ENCODE measurements around the gene SMIM9. TPM values are rescaled to one million over a fixed set of nuclear protein-coding genes. Genes with fewer than 3 reads are reported as not detected.

SMIM9 gene
- total RNA-seq, 1 experiment from 2014 or later, result not detected

DNA sequence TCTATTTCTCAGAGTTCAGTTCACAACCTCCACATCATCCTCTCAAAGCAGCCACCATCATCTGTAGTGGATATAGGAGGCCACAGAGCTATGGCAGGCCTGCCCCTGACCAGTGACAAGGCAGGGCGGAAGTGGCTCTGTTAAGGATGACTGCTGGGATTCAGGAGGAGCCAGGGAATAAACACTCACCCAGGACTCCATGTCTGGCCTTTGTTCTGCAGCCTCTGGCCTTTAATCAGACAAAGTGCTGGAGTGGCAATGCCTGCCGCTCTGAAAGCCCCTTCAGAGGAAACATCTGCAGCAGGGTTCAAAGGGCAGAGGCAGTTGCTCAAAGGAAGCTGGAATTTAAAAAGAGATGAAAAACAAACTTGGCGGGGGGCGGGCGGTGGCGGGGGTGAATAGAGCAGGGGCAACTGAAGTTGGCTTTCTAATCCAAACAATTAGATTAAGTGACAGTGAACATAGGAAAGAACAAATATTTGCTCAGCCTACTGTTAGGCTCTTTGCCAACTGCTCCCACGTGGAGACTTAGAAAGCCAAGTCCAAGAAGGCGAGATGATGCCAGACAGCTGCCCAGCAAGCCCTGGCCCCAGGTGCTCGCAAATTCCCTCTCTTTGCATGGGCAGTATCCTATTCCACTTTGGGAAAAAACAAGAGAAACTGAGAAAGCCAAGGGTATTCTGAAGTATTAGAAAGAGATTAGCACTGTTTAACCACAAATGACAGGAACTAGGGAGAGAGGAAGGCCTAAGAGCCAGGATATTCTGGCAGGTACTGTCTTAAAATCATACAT is 34.7 kb downstream of the SMIM9 start:
- H3K27me3 ChIP-seq, result no peaks in the 10 kb centered on the region
- DNase-seq, result no peak
- no peaks in the 10 kb centered on the region for H3K9me3 ChIP-seq
- H3K4me3 ChIP-seq, result no peak overlapping the region
- H3K36me3 ChIP-seq, result no peaks in the 10 kb centered on the region

DNA sequence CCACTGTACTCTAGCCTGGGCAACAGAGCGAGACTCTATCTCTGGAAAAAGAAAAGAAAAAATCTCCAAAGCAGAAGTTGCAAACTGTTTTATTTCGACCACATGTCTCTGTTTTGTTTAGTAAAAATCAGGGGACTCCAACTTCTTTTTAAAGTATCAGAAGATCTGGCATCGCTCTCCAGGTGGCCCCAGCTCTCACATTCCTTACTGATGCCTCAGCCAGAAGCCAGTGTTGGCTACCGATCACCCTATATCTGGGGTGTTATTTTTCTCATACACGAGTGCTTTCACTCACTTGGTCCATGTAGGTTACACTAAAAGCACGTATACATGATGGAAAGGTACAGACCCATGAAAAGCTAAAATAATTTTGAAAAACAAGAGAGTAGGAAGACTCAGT is 37.5 kb downstream of the SMIM9 start:
- no peaks in the 10 kb centered on the region for H3K27me3 ChIP-seq
- no peak overlapping the region for H3K4me3 ChIP-seq
- no peak for DNase-seq
- no peaks in the 10 kb centered on the region for H3K9me3 ChIP-seq
- H3K36me3 ChIP-seq, result no peaks in the 10 kb centered on the region

DNA sequence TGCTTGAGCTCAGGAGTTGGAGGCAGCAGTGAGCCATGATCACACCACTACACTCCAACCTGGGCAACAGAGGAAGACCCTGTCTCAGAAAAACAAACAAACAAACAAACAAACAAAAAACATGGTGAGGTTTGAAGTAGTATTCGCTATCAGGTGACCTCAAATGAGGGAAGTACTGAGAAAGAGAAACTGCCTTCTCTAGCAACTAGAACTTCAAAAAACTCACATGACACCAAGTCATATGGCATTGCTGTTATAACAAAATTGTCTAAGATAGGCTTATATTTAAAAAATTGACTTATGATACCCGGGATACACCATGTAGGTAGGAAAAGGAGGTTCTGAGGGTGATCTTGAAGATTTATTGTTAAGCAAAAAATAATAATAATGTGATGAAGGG is 39.4 kb downstream of the SMIM9 start:
- Histone ChIP-seq H3K4me3 (no peak overlapping the region), H3K27me3 (no peaks in the 10 kb centered on the region), H3K9me3 (no peaks in the 10 kb centered on the region), H3K36me3 (no peaks in the 10 kb centered on the region)
- no peak for DNase-seq

DNA sequence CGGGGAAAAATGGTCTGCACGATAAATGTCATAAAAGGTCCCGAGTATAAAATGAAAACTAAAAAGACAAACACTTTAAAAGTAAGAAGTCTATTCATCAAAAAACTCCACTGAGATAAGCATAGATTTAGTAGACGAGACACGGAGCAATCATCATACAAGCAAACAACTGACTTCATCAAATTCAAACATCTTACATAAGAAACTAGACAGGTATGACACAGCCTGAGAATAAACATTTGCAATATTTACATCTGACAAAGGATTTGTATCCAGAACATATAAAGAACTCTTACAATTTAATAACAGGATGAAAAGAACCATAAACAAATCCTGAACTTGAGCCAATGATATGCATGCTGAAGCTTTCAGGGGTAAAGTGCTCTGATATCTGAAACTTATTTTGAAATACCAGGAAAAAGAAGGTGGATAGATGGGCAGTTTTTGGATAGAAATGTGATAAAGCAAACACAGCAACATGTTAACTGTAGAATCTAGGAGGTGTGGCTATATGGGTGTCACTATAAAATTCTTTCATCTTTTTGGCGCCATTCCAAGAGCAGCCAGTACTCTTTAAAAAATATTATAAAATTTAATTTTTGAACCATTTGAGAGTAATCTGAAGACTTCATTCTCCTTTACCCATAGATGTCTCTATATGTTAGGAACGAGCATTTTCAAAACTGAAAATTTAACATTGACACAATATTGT is 41.2 kb downstream of the SMIM9 start:
- H3K27me3 ChIP-seq, result no peaks in the 10 kb centered on the region
- H3K9me3 ChIP-seq, result no peaks in the 10 kb centered on the region
- no peak for DNase-seq
- no peak overlapping the region for H3K4me3 ChIP-seq
- no peaks in the 10 kb centered on the region for H3K36me3 ChIP-seq

DNA sequence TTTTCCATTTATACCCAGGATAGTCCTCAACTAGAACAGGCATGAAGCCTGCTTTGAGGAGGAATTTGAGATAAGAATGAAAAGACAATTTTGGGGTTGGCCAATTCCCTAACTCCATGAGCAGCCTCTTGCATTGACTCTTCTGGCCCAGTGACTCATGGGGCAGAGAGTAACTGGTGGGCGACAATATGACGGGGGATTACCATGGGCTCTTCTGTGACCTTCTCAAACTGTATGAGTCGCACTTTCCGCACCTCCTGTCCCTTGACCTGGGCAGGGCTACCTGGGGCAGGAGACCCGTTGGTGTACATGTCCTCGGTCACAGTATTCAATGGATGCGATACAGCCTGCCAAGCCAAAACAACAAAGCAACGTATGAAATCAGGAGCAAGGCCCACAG is 42.5 kb downstream of the SMIM9 start:
- Histone ChIP-seq H3K27me3 (no peaks in the 10 kb centered on the region), H3K36me3 (no peaks in the 10 kb centered on the region), H3K9me3 (no peaks in the 10 kb centered on the region), H3K4me3 (no peak overlapping the region)
- no peak for DNase-seq

DNA sequence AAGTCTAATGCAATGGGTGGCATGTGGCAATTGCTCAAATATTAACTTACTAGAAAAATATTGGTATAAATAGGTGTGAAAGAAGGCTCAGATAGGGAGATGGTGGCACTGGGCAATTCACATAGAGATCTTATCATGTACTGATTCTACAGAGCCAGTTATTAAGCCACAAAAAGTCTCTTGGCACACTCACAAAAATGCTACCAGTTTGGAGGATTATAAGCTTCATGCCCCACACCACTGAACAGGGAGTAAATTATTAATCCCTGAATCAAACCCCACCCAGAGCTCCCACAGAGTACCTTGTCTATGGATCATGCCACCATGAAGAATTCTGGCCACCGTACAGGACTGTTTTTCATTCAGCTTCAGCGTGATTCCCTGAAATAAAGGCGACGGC is 43.0 kb downstream of the SMIM9 start:
- H3K9me3 ChIP-seq, result no peaks in the 10 kb centered on the region
- no peak overlapping the region for H3K4me3 ChIP-seq
- no peaks in the 10 kb centered on the region for H3K36me3 ChIP-seq
- no peaks in the 10 kb centered on the region for H3K27me3 ChIP-seq
- no peak for DNase-seq

DNA sequence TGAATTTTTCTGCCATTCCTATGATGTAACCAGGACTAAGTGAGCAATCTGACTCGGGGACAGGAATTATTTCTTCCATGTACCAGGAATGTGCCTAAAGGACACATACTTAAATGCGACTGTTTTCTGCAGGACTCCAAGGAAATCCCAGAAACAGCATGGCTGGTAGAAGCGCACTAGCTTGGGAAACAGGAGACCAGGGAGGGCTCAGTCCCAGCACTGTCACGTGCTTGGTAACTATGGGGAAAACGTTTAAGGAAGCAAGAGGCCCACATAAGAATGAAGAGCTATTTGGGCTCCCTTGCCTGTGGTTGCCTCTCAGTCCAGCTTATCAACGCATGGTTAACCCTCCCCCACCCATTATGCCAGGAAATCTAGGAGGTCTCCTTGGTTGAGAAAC is 48.7 kb downstream of the SMIM9 start:
- H3K4me3 ChIP-seq, result no peak overlapping the region
- DNase-seq, result no peak
- H3K9me3 ChIP-seq, result no peaks in the 10 kb centered on the region
- no peaks in the 10 kb centered on the region for H3K36me3 ChIP-seq
- no peaks in the 10 kb centered on the region for H3K27me3 ChIP-seq

DNA sequence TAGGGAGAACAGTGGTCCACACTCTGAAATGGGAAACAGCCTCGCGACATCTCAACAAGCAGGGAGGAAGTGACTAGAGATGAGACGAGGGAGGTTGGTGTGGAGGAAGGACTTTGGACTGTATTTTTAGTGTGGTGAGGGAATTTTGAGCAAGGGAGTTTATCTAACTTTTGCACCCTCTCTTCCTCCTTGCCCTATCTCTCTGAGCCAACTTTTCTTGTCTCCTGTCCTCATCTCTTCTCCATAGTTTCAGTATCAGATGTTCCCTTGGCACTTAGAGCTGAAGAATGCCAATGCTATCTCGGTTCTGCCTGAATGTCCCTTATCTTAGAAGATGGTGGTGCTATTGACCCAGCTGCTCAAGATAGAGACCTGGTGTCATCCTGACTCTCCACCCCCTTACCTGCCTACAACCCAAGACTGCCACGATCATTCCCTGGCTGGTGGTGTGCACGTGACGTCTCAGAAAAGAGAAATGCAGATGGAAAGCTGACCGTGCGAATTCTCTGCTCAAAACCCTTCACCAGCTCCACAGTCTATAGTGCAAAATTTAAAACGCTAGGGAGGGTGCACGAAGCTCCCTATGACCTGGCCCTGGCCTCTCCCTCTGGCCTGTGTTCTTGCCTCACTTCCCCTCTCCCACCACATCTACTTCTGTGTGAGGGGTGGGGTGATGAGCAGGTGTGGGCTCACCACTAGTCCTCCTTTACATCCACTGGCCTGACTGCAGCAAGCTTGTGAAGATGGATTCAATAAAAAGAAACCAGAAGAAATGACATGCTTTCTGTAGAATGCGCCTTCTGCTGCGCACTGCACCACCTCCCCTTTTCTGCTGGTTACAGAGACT is 50.1 kb downstream of the SMIM9 start:
- no peaks in the 10 kb centered on the region for H3K36me3 ChIP-seq
- no peaks in the 10 kb centered on the region for H3K27me3 ChIP-seq
- no peak overlapping the region for H3K4me3 ChIP-seq
- no peak for DNase-seq
- no peaks in the 10 kb centered on the region for H3K9me3 ChIP-seq

DNA sequence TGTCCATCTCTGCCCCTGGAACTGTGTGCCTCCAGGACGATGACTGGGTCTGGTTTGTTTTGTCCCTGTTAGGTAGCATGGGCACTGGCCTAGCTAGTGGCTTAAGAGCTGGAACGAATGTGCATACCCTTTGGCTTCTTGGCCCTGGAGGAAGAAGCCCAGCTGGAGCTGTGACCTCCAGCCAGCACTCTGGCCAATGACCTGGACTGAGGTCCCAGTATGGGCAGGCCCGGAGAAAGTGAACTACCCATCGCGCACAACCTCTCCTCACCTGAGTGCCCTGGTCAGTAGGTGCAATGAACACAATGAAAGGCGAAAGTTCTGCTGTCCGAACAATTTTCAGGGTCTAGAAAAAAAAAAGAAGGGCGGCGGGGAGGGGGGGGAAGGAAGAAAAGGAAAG is 53.5 kb downstream of the SMIM9 start:
- no peaks in the 10 kb centered on the region for H3K27me3 ChIP-seq
- no peak for DNase-seq
- no peaks in the 10 kb centered on the region for H3K9me3 ChIP-seq
- H3K36me3 ChIP-seq, result peaks cover 17% of the 10 kb centered on the region
- no peak overlapping the region for H3K4me3 ChIP-seq

DNA sequence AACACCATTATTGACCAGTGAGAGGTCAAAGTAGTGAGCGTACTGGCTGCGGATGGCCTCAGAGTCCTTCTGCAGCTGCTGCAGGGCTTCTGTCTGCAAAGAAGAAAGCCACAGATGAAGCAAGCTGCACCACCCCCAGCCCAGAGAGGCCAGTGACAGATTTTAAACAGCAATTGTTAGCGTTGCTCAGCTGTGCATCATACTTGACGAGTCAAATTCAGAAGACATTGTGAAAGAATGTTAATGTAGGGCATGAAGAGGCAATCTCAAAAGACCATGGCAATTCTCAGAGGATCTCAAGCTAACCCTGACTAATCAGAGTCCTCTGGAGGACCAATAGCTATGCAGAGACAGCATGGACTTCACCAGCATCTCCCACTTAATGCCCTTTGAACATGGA is 55.2 kb downstream of the SMIM9 start:
- no peak overlapping the region for H3K4me3 ChIP-seq
- H3K27me3 ChIP-seq, result no peaks in the 10 kb centered on the region
- no peaks in the 10 kb centered on the region for H3K9me3 ChIP-seq
- H3K36me3 ChIP-seq, result peaks cover 31% of the 10 kb centered on the region
- no peak for DNase-seq

DNA sequence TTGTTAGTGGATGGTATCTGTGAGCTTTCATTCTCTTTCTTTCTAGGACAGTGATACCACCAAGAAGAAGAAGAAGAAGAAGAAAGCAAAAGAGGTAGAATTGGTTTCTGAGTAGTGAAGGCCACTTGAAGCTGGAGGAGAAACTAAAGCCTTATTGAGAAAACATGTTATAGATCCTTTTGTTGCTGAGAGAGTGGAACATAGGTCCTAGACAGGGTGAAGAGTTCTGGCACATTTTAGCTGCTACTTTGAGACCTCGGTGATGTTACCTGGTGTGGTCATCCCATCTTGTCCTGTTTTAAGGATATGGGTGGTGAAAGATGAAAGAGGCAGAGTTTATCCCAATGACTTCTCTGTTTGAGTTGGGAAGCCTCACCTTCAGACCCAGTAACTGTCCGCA is 57.7 kb downstream of the SMIM9 start:
- DNase-seq, result no peak
- Histone ChIP-seq H3K27me3 (no peaks in the 10 kb centered on the region), H3K36me3 (peaks cover 47% of the 10 kb centered on the region), H3K4me3 (no peak overlapping the region), H3K9me3 (no peaks in the 10 kb centered on the region)

DNA sequence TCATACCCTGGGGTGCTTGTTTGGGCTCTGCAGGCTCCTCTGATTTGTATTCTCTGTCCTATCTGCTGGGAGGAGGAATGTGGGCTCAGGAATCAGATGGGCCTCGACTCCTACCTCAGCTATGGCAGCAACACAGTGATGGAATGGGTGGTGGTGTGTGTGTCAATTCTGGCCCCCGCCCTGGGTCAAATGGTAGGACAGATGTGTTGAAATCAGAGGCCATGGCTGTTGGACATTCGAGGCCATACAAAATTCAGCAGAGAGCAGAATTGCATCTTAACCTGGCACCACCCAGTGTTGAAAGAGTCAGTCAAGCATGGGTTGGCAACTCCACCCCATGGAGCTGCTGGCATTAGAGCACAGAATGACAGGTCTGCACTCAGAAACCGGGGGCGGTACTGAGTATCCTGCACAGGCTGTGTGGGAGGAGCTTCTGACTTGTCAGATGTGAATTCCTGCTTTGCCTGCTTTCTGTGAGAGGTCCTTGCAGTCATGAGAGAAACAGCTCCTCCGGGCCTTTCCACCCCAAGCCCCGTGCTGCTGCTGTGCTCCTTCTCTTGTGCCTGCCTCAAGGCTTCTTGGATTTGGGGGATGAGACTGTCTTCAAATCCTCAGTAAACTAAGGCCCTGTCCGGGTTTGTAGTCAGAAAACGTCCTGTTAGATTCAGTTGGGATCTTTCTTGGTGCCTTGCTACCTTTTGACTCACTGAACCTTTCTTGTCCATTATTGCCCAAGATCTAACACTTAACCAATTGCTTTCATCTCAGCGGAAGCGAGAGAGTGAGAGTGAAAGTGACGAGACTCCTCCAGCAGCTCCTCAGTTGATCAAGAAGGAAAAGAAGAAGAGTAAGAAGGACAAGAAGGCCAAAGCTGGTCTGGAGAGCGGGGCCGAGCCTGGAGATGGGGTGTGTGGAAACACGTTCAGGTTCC is 58.8 kb downstream of the SMIM9 start:
- DNase-seq, result peak; percentile 59
- Histone ChIP-seq H3K4me3 (no peak overlapping the region), H3K36me3 (peaks cover 50% of the 10 kb centered on the region), H3K27me3 (no peaks in the 10 kb centered on the region), H3K9me3 (no peaks in the 10 kb centered on the region)

DNA sequence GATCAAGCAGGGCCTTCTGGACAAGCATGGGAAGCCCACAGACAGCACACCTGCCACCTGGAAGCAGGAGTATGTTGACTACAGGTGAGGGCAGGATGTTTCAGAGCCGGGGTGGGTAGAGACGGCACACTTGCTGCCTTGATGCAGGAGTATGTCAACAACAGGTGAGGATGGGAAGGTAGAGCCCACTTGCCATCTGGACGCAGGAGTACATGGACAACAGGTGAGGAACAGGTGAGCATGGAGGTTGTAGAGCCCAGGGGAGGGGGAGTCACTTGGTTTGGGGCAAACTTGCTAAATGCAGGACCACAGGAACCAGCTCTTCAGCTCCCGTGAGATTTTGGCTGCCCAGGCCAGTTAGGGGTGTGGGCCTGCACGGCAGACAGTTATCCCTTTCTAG is 59.8 kb downstream of the SMIM9 start:
- H3K36me3 ChIP-seq, result peaks cover 55% of the 10 kb centered on the region
- H3K27me3 ChIP-seq, result no peaks in the 10 kb centered on the region
- no peak for DNase-seq
- H3K9me3 ChIP-seq, result no peaks in the 10 kb centered on the region
- H3K4me3 ChIP-seq, result no peak overlapping the region
